Kidney glomerular epithelial cell (primary cell): ENCODE data around the gene OASL.
A peak's percentile ranks its signal among the peaks of the same experiment; 100 is the strongest.

Experiments used
- DNase-seq: peaks from one replicate; lab custom pipeline; 2025; lab: John Stamatoyannopoulos, UW

The OASL gene

DNA sequence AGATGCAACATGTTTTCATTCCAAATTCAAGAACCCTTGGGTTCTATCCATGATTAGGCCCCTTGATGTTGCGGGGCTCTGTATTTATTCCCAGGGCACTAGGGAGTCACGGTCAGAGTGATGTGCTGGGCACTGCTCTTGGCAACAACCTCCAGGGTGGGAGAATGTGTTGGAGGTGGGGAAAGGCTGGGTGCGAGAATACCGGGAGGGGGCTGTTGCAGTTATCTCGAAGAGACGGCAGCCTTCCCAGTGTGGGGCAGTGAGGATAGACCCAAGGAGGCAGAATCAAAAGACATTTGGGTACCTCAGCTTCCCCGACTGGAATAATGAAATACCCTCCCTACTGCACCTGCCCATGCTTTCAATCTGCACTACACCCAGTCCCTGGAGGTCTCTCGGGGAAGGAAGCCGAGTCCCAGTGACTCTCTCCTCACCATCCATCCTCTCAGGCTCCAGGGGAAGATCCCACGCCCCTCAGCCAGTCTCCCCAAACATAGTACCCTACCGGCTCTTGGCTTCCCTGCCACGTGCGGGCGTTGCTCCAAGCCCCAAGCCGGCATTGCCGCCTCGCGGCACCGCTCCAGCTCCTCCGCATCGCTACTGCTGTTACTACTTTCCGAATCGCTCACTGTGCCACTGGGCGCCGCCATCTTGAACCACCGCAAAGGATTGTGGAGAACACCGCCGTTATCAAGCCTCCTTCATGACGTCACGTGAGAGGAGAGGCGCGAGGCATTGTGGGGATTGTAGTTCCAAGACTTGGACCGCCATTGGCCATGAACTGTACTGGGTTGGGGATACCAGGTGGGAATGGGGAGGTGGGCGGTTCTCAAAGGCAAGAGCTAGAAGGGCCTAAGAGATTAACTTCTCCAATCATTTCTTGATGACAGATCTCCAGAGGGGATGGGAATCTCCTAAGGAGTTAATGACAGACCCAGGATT lies 22.9 kb downstream of the OASL start, which contains the start of gene C12orf43:
TSS of gene C12orf43 (minus strand) at position 663 of the 942 bp plus-strand sequence. CDS start at position 650, 13 bp downstream.
- peak; percentile 96 for DNase-seq

DNA sequence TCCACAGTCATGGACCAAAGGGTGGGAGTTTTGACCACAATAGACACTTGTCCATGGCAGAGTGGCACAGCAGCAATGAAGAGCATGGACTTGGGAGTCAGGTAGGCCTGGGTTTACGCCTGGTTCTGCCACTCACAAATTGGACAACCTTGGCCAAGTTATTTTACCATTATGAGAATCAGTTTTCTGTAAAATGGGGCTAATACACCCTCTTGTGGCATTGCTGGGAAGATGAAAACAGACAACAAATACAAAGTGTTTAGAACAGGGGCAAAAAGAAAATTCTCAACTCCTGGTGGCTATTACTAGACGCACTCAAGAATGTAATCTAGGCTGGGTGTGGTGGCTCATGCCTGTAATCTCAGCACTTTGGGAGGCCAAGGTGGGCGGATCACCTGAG lies 25.3 kb downstream of the OASL start:
- no peak for DNase-seq

GRCh38 chr12:121011820-121012219 lies 27.2 kb downstream of the OASL start:
- DNase-seq = no peak

GRCh38 chr12:121010860-121011259 lies 28.2 kb downstream of the OASL start:
- no peak for DNase-seq

- peak; percentile 17 for DNase-seq
Measured at GRCh38 chr12:121009741-121010140, 29.3 kb downstream of the OASL start.

GRCh38 chr12:121008347-121009098 lies 30.5 kb downstream of the OASL start:
- no peak for DNase-seq

DNA sequence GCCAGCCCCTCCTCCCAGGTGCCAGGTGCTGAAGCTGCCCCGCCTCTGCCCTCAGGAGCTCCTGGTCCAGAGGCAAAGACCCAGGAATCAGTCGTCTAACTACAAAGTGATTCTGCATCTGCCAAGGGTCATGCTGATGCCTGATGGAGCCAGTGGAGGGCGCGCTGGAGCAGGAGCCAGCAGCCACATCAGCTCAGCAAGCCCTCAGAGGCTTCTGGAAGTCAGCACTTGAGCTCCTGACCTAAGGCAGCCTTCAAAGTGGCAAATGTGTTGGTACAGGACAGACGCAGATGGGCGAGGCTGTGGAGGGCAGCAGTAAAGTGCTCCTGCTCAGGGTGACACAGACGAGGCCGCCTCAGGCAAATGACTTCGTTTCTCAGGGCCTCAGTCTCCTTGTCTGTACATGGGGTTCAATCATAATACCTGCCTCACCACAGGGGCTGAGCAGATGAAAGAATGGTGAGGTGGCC lies 33.7 kb downstream of the OASL start:
- DNase-seq = no peak

GRCh38 chr12:121004253-121004815 lies 34.7 kb downstream of the OASL start:
- DNase-seq = no peak

- no peak for DNase-seq
Measured at GRCh38 chr12:121003650-121004049, 35.4 kb downstream of the OASL start.

- no peak for DNase-seq
Measured at GRCh38 chr12:121001841-121002483, 37.1 kb downstream of the OASL start.

GRCh38 chr12:121001060-121001459 lies 38.0 kb downstream of the OASL start:
- no peak for DNase-seq

- DNase-seq = no peak
Measured at GRCh38 chr12:121000530-121000929, 38.5 kb downstream of the OASL start.

GRCh38 chr12:120999191-121000120 lies 39.6 kb downstream of the OASL start:
- DNase-seq = no peak

DNA sequence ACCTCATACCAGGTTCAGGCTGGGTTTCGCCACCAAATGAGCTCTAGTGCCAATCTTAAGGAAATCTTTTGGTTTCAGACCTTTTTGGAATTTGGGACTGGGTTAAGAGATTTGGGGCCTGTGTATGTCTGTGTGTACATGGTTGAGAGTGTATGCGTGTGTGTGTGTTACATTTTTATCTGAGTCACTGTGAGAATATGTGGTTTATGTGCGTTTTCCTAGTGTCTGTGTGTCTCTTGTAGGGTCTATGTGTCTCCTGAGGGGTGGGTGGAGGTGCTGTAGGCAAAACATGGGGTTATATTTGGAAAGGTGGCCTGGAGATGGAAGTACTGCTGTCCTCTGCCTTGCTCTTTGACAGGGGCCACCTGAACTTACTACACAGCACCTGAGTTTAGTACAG lies 40.6 kb downstream of the OASL start:
- DNase-seq = no peak

GRCh38 chr12:120997448-120997847 lies 41.6 kb downstream of the OASL start:
- DNase-seq = no peak

DNA sequence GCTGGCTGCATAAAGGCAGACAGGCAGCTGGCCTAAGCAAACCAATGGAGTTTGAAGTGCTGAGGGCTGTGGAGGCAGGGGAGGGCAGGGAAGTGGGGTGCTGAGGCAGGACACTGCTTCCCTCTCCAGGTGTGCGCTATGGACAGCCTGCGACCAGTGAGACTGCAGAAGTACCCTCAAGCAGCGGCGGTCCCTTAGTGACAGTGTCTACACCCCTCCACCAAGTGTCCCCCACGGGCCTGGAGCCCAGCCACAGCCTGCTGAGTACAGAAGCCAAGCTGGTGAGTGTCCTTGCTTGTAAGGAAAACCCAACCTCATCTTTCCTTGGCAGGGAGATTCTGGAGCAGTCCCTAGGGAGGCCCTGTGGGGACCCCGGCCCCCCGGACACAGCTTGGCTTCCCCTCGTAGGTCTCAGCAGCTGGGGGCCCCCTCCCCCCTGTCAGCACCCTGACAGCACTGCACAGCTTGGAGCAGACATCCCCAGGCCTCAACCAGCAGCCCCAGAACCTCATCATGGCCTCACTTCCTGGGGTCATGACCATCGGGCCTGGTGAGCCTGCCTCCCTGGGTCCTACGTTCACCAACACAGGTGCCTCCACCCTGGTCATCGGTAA lies 42.8 kb downstream of the OASL start:
- DNase-seq = no peak

DNA sequence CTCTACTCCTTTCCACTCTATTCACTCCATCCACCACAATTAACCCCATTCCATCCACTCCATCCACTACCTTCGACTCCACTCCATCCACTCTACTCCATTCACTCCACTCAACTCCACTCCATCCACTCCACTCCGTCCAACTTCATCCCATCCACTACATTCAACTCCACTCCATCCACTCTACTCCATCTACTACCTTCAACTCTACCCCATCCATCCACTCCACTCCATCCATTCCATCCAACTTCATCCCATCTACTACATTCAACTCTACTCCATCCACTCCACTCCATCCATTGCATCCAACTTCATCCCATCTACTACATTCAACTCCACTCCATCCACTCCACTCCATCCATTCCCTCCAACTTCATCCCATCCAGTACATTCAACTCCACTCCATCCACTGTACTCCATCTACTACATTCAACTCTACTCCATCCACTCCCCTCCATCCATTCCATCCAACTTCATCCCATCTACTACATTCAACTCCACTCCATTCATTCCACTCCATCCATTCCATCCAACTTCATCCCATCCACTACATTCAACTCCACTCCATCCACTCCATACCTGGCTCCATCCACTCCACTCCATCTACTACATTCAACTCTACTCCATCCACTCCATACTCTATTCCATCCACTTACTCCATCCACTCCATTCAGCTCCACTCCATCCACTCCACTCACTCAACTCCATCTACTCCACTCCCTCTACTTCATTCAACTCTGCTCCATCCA lies 44.3 kb downstream of the OASL start:
- DNase-seq = no peak

DNA sequence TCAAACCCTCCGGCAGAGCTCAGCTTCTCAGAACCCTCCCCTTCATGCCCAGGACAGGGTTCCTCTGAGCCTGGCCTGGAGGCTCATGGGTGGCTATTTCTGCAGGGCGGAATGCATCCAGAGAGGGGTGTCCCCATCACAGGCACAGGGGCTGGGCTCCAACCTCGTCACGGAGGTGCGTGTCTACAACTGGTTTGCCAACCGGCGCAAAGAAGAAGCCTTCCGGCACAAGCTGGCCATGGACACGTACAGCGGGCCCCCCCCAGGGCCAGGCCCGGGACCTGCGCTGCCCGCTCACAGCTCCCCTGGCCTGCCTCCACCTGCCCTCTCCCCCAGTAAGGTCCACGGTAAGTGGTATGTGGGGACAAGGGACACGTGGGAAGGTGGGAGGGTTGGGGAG lies 45.0 kb downstream of the OASL start:
- no peak for DNase-seq

- DNase-seq = no peak
Measured at GRCh38 chr12:120993496-120993895, 45.5 kb downstream of the OASL start.

DNA sequence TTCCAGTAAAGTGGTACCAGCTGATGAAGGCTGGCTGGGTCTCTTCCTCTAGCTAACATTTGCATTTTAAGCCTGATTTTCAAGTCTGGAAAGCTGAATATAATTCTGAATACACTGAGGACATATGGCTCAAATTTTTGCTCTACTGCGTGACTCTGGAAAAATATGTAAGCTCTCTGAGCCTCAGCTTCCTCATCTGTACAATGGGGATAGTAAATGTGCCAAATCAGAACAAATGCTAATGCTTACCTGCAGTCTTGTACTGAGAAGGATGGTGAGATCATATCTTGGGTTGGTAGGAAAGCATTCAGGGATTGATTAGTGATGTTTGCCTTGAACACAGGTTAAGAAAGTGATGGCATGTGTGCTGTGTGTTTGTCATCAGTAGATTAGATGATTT lies 46.1 kb downstream of the OASL start:
- no peak for DNase-seq
